HT1080 (cell line): ENCODE data around the gene HOXC13. TPM values are rescaled to one million over a fixed set of nuclear protein-coding genes. Genes with fewer than 3 reads are reported as not detected.

Source experiments
- DNase-seq: peaks from one replicate; pipeline ENCODE4 v3.0.0-alpha.2; 2015; ENCODE audit warnings: low read depth
- total RNA-seq: library from RNA; depleted of rRNA; stranded (reverse); fragments of >200 nt; shearing (Covaris generic); gene quantifications from 2 replicates; pipeline ENCODE4 v1.2.3, GENCODE V29; 2014

Gene HOXC13
- total RNA-seq, 1 experiment from 2014 or later, result 6.6 TPM

DNA sequence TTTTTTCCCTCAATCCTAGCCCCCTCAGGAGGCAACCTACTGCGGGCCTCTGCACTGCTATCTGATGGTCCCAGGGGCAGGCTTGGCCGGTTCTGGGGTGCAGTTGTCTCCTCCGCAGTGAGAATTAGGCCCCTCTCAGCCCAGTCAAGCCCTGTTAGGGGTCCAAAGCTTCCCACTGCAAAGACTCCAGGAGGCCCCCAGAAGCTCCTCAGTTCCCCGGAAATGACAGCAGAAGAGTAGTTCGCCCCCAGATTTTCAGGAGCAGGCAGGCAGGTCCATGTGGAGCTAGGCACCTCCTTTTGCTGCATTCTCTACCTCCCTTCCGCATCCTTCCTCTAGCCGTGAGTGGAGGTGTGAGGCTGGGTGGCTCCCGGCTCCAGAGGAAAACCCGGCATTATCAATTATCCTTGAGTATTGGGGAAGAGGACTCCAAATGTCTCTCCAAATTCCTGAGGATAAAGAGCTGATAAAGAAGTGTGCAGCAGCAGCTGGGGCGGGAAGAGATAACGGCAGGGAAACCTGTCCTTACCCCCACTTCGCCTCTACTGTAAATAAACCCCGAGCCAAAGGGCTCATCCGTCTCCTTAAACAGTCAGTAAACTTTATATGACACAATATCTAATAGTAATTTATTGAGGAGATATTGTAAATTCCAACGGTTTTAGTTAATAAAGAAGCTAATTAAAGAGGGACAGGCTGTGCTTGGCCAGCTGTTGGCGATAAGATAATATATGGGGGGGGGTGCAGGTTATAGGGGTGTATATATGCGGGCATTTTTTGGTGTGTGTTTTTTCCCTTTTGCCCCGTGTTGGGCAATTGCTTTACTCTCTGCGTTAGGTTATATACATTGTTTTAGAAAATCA lies 15.4 kb downstream of the HOXC13 start:
- no peak for DNase-seq

DNA sequence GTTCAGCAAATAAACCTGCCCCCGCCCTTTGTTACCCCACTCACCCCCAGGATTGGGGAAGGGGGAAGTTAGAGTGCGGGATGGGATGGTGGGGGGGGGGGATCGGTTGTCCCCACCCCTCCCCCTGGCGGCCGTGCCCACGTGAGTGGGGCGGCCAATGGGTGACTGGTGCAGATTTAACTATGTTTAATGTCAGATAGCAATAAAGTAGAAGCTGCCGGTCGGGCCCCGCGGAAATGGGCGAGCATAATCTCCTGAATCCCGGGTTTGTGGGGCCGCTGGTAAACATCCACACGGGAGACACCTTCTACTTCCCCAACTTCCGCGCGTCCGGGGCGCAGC lies 16.0 kb downstream of the HOXC13 start, which contains the start of gene HOXC12:
TSS of gene HOXC12 (plus strand) at position 210 of the 342 bp plus-strand sequence. CDS start at position 237, 27 bp downstream.
- DNase-seq, result no peak

DNA sequence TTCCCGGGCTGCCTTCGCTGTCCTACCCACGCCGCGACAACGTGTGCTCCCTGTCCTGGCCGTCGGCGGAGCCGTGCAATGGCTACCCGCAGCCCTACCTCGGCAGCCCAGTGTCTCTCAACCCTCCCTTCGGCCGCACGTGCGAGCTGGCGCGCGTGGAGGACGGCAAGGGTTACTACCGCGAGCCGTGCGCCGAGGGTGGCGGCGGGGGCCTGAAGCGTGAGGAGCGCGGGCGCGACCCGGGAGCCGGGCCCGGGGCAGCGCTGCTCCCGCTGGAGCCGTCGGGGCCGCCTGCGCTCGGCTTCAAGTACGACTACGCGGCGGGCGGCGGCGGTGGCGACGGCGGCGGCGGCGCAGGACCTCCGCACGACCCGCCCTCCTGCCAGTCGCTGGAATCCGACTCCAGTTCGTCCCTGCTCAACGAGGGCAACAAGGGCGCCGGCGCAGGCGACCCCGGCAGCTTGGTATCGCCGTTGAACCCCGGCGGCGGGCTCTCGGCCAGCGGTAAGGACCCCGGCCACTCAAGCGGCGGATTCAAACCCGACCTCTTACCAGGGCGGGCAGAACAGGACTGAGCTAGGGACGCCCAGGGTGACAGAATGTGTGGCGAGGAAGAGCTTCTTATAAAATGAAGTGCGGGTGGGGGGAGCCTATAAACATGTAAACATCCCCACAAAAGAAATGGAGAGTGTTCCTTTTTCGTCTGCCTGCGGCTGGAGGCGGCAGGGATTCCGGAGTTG lies 16.6 kb downstream of the HOXC13 start:
- no peak for DNase-seq

GRCh38 chr12:53955776-53956250 lies 17.2 kb downstream of the HOXC13 start:
- DNase-seq, result no peak

DNA sequence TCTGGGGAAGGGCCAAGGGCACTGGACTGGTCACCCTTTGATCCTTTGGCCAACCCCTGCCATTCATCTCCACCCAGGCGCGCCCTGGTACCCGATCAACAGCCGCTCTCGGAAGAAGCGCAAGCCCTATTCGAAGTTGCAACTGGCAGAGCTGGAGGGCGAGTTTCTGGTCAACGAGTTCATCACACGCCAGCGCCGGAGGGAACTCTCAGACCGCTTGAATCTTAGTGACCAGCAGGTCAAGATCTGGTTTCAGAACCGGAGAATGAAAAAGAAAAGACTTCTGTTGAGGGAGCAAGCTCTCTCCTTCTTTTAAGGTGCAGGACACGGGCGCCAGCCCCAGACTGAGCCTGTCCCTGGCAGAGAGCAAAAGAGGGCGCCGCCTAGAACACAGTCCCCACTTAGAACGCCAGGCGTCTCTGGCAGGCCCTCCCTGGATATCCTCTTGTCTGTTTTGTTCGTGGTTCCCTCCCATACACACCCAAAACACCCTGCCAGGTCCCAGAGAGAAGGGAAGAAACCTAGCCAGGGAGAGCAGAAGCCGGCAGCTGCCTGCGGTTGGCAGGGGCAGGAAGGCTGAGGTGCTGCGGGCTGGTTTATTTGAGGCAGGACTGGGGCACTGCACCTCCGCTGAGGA lies 17.7 kb downstream of the HOXC13 start:
- DNase-seq, result no peak

- DNase-seq, result no peak
Observed at GRCh38 chr12:53956914-53957536, 18.4 kb downstream of the HOXC13 start.

DNA sequence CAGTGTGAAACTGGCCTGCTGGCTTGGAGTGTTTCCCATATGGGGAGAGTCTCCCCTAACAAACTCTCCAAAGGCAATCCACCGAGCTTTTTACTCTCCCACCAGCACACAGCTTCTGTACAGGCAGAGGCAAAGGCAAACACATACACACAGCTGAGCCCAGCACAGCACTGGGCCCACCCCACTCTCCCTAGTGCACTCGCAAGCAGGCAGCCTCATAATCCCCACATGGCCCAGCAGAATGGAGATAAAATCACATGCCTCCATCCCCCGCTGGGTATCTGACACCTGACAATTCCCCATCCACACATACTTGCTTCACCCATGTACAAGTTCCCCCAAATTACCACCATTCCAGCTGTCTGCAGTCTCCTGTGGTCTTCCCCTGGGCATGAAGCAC lies 19.5 kb downstream of the HOXC13 start:
- DNase-seq, result no peak

DNA sequence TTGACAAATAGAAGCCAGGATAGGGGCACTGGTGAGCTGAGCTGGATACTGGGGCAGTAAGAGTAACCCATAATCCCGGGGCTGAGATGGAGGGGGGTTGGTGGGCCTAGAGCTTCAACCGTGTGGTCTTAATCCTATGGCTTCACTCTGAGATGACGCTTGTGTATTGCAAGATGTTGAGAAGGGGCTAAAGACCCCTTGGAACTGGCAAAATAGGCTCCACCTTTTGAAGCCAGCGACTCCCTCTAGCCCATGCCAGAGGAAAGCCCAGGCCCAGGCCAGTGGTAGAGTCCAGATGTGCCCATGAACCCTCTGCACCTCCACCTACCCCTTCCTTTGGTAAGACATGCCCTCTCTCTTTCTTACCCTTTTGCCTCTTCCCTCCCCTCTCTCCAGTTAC lies 20.7 kb downstream of the HOXC13 start:
- DNase-seq, result no peak

GRCh38 chr12:53960187-53961024 lies 21.8 kb downstream of the HOXC13 start:
- no peak for DNase-seq

DNA sequence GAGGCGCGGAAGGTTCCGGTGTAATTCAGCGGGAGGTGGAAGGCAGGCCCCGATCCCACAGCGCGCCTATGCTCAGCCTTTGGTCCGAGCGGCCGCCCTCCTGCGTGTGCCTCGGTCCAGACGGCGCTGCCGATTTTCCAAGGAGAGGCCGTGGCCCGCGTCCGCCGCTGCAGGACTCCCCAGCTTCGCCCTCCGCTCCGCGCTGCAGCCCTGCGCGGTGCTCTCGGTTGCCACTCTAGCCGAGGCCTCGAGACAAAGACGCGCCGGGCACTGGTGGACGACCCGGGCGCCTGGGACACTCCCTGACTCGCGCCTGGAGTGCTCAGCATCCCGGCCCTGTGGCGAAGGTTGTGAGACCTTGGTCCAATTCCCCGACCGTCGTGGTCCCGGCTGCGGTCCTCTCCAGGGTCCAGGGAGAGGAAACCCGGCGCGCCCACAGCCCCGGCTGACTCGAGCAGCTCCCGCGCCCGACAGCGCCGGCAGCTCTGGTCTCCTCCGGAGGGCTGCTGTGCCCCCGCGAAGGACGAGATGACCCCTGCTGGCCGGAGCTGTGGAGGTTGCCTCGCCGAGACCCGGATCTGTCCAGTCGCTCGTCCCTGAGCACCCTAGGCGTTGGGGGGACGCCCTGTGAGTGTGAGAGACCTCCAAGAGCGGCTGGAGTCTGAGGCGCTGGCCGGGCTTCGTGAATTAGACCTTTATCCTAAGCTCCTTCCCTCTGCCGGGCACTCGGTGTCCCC lies 22.6 kb downstream of the HOXC13 start:
- DNase-seq, result no peak

DNA sequence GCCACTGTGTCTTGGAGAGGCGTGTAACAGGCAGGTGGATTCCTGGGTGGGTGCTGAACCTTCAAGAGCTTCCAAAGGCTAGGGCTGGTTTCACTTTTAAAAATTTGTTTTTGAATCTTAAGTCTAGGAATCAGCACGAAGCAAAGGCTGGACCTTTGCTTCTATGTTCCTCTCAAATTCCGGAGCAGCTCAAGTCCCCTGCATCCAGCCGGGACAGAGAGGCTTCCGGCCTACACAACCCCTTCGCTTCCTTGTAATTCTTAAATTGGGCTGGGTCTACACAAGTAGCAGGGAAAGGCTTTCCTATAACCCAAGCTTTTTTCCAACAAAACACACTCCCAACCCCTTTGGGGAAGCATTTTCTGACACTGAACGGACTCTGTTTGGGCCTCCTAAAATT lies 24.4 kb downstream of the HOXC13 start:
- DNase-seq, result no peak

GRCh38 chr12:53963434-53964314 lies 25.0 kb downstream of the HOXC13 start:
- DNase-seq, result no peak

DNA sequence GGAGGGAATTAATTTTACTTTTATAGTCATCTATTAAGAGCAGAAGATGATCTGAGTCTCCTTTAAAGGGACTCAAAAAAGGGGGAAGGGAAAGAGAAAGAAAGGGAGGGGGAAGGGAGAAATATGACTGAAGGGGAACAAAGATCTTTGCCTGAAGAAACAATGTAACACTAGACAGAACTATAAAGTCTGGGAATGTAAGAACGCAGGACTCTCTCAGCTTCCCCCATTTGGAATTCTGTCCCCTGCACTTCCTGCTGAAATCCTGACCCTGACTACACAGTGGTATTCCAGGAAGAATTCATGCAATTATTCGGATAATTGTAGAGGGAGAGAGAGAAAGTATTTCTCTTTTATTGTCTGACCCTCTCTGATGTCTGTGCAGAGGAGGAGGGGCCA lies 25.7 kb downstream of the HOXC13 start:
- DNase-seq, result no peak

DNA sequence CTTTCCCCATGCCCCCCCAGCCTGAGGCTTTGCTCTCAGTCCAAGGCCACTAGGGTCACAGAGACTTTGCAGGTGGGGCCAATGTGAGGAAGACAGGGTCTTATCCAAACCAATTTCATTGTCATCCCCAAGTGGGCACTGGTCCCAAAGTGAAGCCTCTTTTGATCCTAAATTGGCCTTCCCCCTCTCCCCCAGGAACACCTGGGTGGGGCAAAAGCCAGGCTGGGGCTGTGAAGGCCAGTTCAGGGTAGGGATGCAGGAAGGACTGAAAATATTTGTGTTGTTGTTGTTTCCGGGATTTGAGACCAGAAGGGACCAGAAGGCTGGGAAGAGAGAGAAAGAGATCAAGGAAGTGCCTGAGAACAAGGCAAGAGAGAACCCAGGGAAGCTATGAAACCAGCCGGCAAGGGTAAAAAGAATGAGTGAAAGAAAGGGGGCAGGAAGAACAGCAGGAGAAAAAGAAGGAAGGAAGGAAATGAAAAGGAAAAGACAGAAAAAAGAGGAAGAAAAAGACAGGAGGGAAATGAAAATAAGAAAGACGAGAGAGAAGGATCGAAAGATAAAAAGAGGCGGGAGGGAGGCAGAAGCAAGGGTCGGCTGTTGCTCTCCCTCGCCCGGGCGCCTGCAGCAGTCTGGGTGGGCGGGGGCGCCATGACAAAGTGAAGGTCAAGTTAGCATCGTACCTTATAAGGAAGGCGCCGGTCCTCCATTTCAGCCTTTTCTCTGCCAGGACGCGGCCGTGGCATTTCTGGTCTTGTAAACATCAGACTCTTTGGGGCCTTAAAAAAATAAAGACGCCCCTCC lies 26.9 kb downstream of the HOXC13 start:
- no peak for DNase-seq

DNA sequence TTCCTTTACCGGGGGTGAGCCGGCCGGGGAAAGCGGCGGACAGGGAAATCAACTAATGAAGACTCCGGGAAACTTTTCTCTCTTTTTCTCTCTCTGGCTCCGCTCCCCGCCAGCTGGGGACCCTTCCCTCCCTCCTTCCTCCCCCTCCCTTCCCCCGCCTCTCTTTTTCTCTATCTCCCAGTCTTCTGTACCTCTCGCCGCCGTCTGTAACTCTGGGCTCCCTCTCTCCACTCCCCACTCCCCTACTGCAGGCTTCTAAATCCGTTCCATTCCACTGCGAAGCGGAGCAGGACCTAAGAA lies 27.4 kb downstream of the HOXC13 start:
- DNase-seq, result no peak

GRCh38 chr12:53966385-53967133 lies 27.9 kb downstream of the HOXC13 start:
- no peak for DNase-seq

DNA sequence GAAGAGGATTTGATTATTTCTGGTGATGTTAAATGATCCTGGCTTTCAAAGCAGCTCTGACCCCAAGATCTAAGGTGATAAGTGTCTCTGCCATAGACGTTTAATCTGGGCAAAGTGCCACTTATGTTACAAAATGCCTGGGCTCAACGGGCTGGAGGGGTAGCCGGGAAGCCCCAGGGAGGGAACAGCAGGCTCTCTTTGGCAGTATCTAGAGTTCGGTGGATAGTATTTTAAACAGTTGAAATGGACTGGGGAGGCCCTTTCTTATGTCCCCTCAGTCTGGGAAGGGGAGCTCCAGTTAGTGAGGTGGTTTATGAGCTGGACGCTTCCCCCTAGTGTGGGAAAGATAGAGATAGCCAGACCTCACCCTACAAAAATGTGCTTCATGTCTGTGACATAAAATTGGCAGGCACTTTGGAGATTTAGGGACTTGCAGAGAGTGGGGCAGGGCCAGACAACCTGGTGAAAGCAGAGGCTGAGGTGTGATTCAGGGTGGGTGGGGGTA lies 28.8 kb downstream of the HOXC13 start:
- DNase-seq, result no peak
